Suprapubic skin (tissue), 4 donors: ENCODE measurements around the gene MYO3A. TPM values are rescaled to one million over a fixed set of nuclear protein-coding genes. Genes with fewer than 3 reads are reported as not detected.

Experiments used
- DNase-seq, 2 donors: peaks; one replicate each; pipeline ENCODE4 v3.0.0-alpha.2; 2019; ENCODE audit warnings: low spot score in 2 of 2
- H3K27ac ChIP-seq: fragments of 200-600 bp; sonication (generic); one replicate; pipeline ENCODE4 v1.5.1; 2019
- H3K27me3 ChIP-seq: fragments of 200-600 bp; sonication (generic); one replicate; pipeline ENCODE4 v1.5.1; 2019
- H3K36me3 ChIP-seq: fragments of 200-600 bp; sonication (generic); one replicate; pipeline ENCODE4 v1.5.1; 2019
- H3K4me1 ChIP-seq: fragments of 200-600 bp; sonication (generic); one replicate; pipeline ENCODE4 v1.5.1; 2019
- H3K4me3 ChIP-seq: fragments of 200-600 bp; sonication (generic); one replicate; pipeline ENCODE4 v1.5.1; 2019; ENCODE audit warnings: mild to moderate bottlenecking
- H3K9me3 ChIP-seq: fragments of 200-600 bp; sonication (generic); one replicate; pipeline ENCODE4 v1.5.1; 2019
- CTCF ChIP-seq, 2 donors: fragments of 200-600 bp in 1 of 2; fragments of 450-650 bp in 1 of 2; sonication (generic) in 1 of 2; IDR thresholded peaks; one replicate each; pipeline ENCODE4 v1.5.1; 2016 to 2019; ENCODE audit warnings: antibody characterized with exemption in 2 of 2, mild to moderate bottlenecking in 1 of 2, moderate library complexity in 1 of 2
- EP300 ChIP-seq: sonication (generic); formaldehyde crosslinking; IDR thresholded peaks from one replicate; pipeline ENCODE4 v1.6.1; 2017; ENCODE audit warnings: antibody characterized with exemption
- POLR2A ChIP-seq, 2 donors: fragments of 450-650 bp; IDR thresholded peaks; one replicate each; pipeline ENCODE4 v1.6.1; 2017; ENCODE audit warnings: antibody characterized with exemption in 2 of 2, mild to moderate bottlenecking in 2 of 2, moderate library complexity in 2 of 2
- POLR2AphosphoS5 ChIP-seq, 3 donors: sonication (generic); formaldehyde crosslinking; IDR thresholded peaks; one replicate each; pipeline ENCODE4 v1.6.1; 2017; ENCODE audit warnings: antibody characterized with exemption in 3 of 3
- WGBS: methylation state at CpG from one replicate; pipeline ENCODE4 v1.1.5; 2018; 5-methylcytosine and 5-hydroxymethylcytosine counted together
- total RNA-seq, 4 donors: library from RNA; depleted of rRNA; stranded (reverse); fragments of >200 nt; gene quantifications; one replicate each; pipeline ENCODE4 v1.1.0, GENCODE V29; 2016

The MYO3A gene
- total RNA-seq, 4 donors from 2014 or later, result 1.4 to 8.1 (median 3.9) TPM

- Histone ChIP-seq H3K27me3 (peaks cover 100% of the 10 kb centered on the region), H3K4me3 (peak overlapping the region; percentile 15), H3K36me3 (no peaks in the 10 kb centered on the region), H3K4me1 (peaks cover 38% of the 10 kb centered on the region), H3K9me3 (no peaks in the 10 kb centered on the region), H3K27ac (no peak overlapping the region)
- no peak for TF ChIP-seq EP300
- no peak for TF ChIP-seq POLR2A (IDR thresholded peaks at IDR 0.05)
- no peak for TF ChIP-seq CTCF (IDR thresholded peaks at IDR 0.05)
- no peak for TF ChIP-seq POLR2AphosphoS5 (IDR thresholded peaks at IDR 0.05)
- DNase-seq, result no peak
- 3% methylated on average over 13 of the region's 64 CpGs for WGBS
Observed at GRCh38 chr10:26217396-26218086, 283.5 kb downstream of the MYO3A start.

- TF ChIP-seq CTCF (IDR thresholded peaks at IDR 0.05) (no peak), EP300 (no peak), POLR2AphosphoS5 (IDR thresholded peaks at IDR 0.05) (no peak), POLR2A (IDR thresholded peaks at IDR 0.05) (no peak)
- DNase-seq, result no peak
- Histone ChIP-seq H3K4me1 (peaks cover 36% of the 10 kb centered on the region), H3K4me3 (no peak overlapping the region), H3K27me3 (peaks cover 80% of the 10 kb centered on the region), H3K27ac (no peak overlapping the region), H3K9me3 (no peaks in the 10 kb centered on the region), H3K36me3 (no peaks in the 10 kb centered on the region)
- WGBS, result 53% methylated on average over 1 of the region's 1 CpG
Observed at GRCh38 chr10:26219676-26220075, 285.6 kb downstream of the MYO3A start.

GRCh38 chr10:26220901-26221300, 286.9 kb downstream of the MYO3A start:
- H3K4me3 ChIP-seq, result no peak overlapping the region

GRCh38 chr10:26221541-26221940, 287.5 kb downstream of the MYO3A start:
- Histone ChIP-seq H3K36me3 (no peaks in the 10 kb centered on the region), H3K9me3 (no peaks in the 10 kb centered on the region), H3K27me3 (peaks cover 67% of the 10 kb centered on the region), H3K27ac (no peak overlapping the region), H3K4me3 (no peak overlapping the region), H3K4me1 (peaks cover 18% of the 10 kb centered on the region)
- 37% methylated on average over 8 of the region's 9 CpGs for WGBS
- TF ChIP-seq POLR2A (IDR thresholded peaks at IDR 0.05) (no peak), EP300 (no peak), POLR2AphosphoS5 (IDR thresholded peaks at IDR 0.05) (no peak), CTCF (IDR thresholded peaks at IDR 0.05) (no peak)
- DNase-seq, result no peak

More at GRCh38 chr10:26220901-26221300, 286.9 kb downstream of the MYO3A start:
- DNase-seq, result no peak
- TF ChIP-seq POLR2A (IDR thresholded peaks at IDR 0.05) (no peak), POLR2AphosphoS5 (IDR thresholded peaks at IDR 0.05) (no peak), CTCF (IDR thresholded peaks at IDR 0.05) (no peak), EP300 (no peak)
- Histone ChIP-seq H3K36me3 (no peaks in the 10 kb centered on the region), H3K27me3 (peaks cover 71% of the 10 kb centered on the region), H3K27ac (no peak overlapping the region), H3K4me1 (peaks cover 24% of the 10 kb centered on the region), H3K9me3 (no peaks in the 10 kb centered on the region)

GRCh38 chr10:26222563-26222962, 288.5 kb downstream of the MYO3A start:
- no peaks in the 10 kb centered on the region for H3K36me3 ChIP-seq
- WGBS, result 63% methylated on average over 3 of the region's 3 CpGs
- no peak overlapping the region for H3K4me3 ChIP-seq
- TF ChIP-seq POLR2A (IDR thresholded peaks at IDR 0.05) (no peak), EP300 (no peak), POLR2AphosphoS5 (IDR thresholded peaks at IDR 0.05) (no peak), CTCF (IDR thresholded peaks at IDR 0.05) (no peak)
- no peak overlapping the region for H3K27ac ChIP-seq
- peaks cover 8% of the 10 kb centered on the region for H3K4me1 ChIP-seq
- peaks cover 57% of the 10 kb centered on the region for H3K27me3 ChIP-seq
- no peaks in the 10 kb centered on the region for H3K9me3 ChIP-seq
- no peak for DNase-seq
